Measurements from ENCODE around the gene RIC8A. TPM values are rescaled to one million over a fixed set of nuclear protein-coding genes. Genes with fewer than 3 reads are reported as not detected.
A peak's percentile ranks its signal among the peaks of the same experiment; 100 is the strongest.

Gene RIC8A
- total and polyA plus RNA-seq, 9 of the 15 experiments (the other 6 are each of a cell fraction or from before 2014, with no cell fraction given), result 10.7 to 108 (median 72.1) TPM

DNA sequence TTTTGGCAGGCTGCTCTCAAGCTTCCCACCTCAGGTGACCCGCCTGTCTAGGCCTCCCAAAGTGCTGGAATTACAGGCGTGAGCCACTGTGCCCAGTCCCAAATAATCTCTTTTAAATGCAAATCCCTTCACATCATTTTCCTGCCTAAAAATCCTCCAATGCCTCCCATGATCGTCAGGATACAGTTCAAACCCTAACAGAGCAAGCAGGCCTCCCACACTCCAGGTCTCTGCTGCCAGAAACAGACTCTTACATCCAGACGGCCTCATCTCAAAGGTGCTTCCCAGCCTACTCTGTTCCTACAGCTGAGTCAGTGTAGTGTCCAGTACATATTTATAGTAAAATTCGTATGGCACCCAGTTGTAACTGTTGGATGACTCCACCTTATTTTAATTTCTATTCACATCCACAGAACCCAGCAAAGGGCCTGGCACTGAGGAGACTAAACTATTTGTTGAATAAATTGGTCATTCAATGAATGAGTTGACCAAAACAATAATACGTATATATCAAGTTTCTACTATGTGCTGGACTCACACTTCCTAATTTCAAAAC is 20.4 kb downstream of the RIC8A start:
- H3K79me2 ChIP-seq (ENCODE audit: control insufficient read depth, insufficient read depth, low read length), result peaks cover 3% of the 10 kb centered on the region; the same call in 1 of the 3 replicates
- no peaks in the 10 kb centered on the region for H3K27me3 ChIP-seq (ENCODE audit: control insufficient read depth in 2 of 2, insufficient read depth in 2 of 2, low read length in 2 of 2)
- no peaks in the 10 kb centered on the region; the same call in 1 of the 2 replicates for H3K9me3 ChIP-seq (replicated peaks; ENCODE audit: control insufficient read depth, insufficient read depth, low read depth, low read length)
- no peak for DNase-seq (ENCODE audit: extremely low read depth in 1 of 4, low spot score in 3 of 4)
- no peaks in the 10 kb centered on the region for H3K9me1 ChIP-seq (ENCODE audit: control insufficient read depth, insufficient read depth, low read length)
- TF ChIP-seq TOE1 (IDR thresholded peaks at IDR 0.05; ENCODE audit: borderline replicate concordance) (no peak), TOE1 (CRISPR knock-in tag; IDR thresholded peaks at IDR 0.05; ENCODE audit: borderline replicate concordance, low read depth) (no peak), ZNF217 (CRISPR knock-in tag; IDR thresholded peaks at IDR 0.05) (no peak), RFX5 (IDR thresholded peaks at IDR 0.05; ENCODE audit: low read depth, low read length) (no peak), ZNF668 (CRISPR knock-in tag; IDR thresholded peaks at IDR 0.05) (no peak), ZNF3 (CRISPR knock-in tag; IDR thresholded peaks at IDR 0.05) (no peak), ZNF589 (CRISPR knock-in tag; IDR thresholded peaks at IDR 0.05; ENCODE audit: low read depth) (no peak), NR2C1 (IDR thresholded peaks at IDR 0.05) (no peak), NR2C1 (tag; IDR thresholded peaks at IDR 0.05) (no peak), ZFP30 (CRISPR knock-in tag; IDR thresholded peaks at IDR 0.05; ENCODE audit: borderline replicate concordance) (no peak), ZBED1 (IDR thresholded peaks at IDR 0.05) (no peak)
- TF ChIP-seq, protein P1, sequence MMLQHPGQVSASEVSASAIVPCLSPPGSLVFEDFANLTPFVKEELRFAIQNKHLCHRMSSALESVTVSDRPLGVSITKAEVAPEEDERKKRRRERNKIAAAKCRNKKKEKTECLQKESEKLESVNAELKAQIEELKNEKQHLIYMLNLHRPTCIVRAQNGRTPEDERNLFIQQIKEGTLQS (IDR thresholded peaks at IDR 0.05), result no peak
- TF ChIP-seq, protein P1 (CRISPR knock-in tag; conservative IDR thresholded peaks at IDR 0.05), result no peak
- TF ChIP-seq, protein P2, sequence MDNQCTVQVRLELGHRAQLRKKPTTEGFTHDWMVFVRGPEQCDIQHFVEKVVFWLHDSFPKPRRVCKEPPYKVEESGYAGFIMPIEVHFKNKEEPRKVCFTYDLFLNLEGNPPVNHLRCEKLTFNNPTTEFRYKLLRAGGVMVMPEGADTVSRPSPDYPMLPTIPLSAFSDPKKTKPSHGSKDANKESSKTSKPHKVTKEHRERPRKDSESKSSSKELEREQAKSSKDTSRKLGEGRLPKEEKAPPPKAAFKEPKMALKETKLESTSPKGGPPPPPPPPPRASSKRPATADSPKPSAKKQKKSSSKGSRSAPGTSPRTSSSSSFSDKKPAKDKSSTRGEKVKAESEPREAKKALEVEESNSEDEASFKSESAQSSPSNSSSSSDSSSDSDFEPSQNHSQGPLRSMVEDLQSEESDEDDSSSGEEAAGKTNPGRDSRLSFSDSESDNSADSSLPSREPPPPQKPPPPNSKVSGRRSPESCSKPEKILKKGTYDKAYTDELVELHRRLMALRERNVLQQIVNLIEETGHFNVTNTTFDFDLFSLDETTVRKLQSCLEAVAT (IDR thresholded peaks at IDR 0.05), result no peak
- no peak overlapping the region for H3K27ac ChIP-seq (ENCODE audit: extremely low read depth, low read depth, low read length)
- no peak overlapping the region for H2AFZ ChIP-seq (ENCODE audit: low read depth, low read length)
- no peaks in the 10 kb centered on the region for H4K20me1 ChIP-seq (replicated peaks; ENCODE audit: control insufficient read depth, insufficient read depth, low read length)
- ChIA-PET CTCF (ENCODE audit: low intra/inter-chr PET ratio) (no interaction called here), POLR2A (interaction anchor here (0.8 to 1.0 kb wide), 3 partner anchors 10 to 21 kb away, joined by 3 to 5 read pairs (median 3); partner anchors contain the start of genes BET1L and RIC8A)
- no peak for FAIRE-seq
- intact Hi-C loops (cut with micrococcal nuclease), result no loop called here
- in situ Hi-C loops (cut with MboI), result no loop called here
- H3K36me3 ChIP-seq (ENCODE audit: control insufficient read depth, insufficient read depth, low read length), result peaks cover 23% of the 10 kb centered on the region; the same call in 2 of the 3 replicates
- WGBS (ENCODE audit: insufficient coverage, low coverage, missing lambda C conversion rate), result 50% methylated on average over 6 of the region's 6 CpGs
- no peak overlapping the region for H3K9ac ChIP-seq (ENCODE audit: insufficient read depth in 1 of 2, low read depth in 2 of 2, low read length in 2 of 2)
- H3K4me2 ChIP-seq (ENCODE audit: insufficient read depth, low read length), result no peak overlapping the region
- 0 out of 3 replicates have a peak, but pooled peaks have one; percentile 27 for ATAC-seq
- no TSS peak for BruUV-seq (replicated peaks)
- no peak overlapping the region for H3K4me3 ChIP-seq
- peaks cover 4 to 8% of the 10 kb centered on the region in 2 experiments; a peak in 4 of 5 replicates for H3K4me1 ChIP-seq (replicated peaks in 1 of 2; ENCODE audit: control insufficient read depth in 2 of 2, insufficient read depth in 2 of 2, low read length in 2 of 2)
